Esophagus muscularis mucosa (tissue), 4 donors: Measurements from ENCODE around the gene ANKS1B.

Experiments used
- CTCF ChIP-seq, 3 experiments: fragments of 200-600 bp in 2 of 3; fragments of 450-650 bp in 1 of 3; sonication (generic) in 2 of 3; IDR thresholded peaks; one replicate each; pipeline ENCODE4 v1.5.1; 2017 to 2019; ENCODE audit warnings: antibody characterized with exemption in 3 of 3, mild to moderate bottlenecking in 2 of 3, moderate library complexity in 1 of 3
- EP300 ChIP-seq: sonication (generic); formaldehyde crosslinking; IDR thresholded peaks from one replicate; pipeline ENCODE4 v1.6.1; 2017; ENCODE audit warnings: antibody characterized with exemption
- POLR2A ChIP-seq: fragments of 450-650 bp; IDR thresholded peaks from one replicate; pipeline ENCODE4 v1.6.1; 2017; ENCODE audit warnings: antibody characterized with exemption, moderate library complexity, mild to moderate bottlenecking, low read depth
- POLR2AphosphoS5 ChIP-seq, 2 donors: sonication (generic); formaldehyde crosslinking; IDR thresholded peaks; one replicate each; pipeline ENCODE4 v1.6.1; 2017; ENCODE audit warnings: antibody characterized with exemption in 2 of 2

DNA sequence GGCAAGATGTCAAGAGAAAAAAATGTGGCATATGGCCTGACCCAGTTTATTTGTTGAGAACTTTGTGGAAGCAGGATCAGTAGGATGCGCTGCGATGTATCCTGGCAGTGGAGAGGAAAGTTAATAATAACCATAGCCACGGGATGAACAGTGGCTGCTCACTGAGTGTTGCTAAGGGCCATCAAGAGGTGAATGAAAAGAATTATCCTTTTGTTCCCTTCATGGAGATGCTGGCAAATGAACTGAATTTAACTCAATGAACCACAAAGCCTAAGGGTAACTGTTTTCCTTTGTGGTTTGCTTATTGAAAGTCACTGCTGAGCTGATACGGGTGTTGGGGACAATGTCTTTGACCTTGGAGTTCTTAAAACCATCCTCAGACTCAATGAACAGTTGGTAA lies 863.2 kb downstream of the ANKS1B start:
- no peak for TF ChIP-seq EP300
- TF ChIP-seq CTCF (IDR thresholded peaks at IDR 0.05): no peak
- no peak for TF ChIP-seq POLR2A
- no peak for TF ChIP-seq POLR2AphosphoS5 (IDR thresholded peaks at IDR 0.05)
